ENCODE data around the gene MRPS35. TPM values are rescaled to one million over a fixed set of nuclear protein-coding genes. Genes with fewer than 3 reads are reported as not detected.

Gene MRPS35
- total RNA-seq, 1 donor from 2014 or later, result 31.5 TPM

- H3K9me3 ChIP-seq, result no peaks in the 10 kb centered on the region
- intact Hi-C loops (cut with DNase I), result no loop called here
- ATAC-seq, result no peak
- no peak for TF ChIP-seq CTCF (IDR thresholded peaks at IDR 0.05)
- peaks cover 33% of the 10 kb centered on the region for H3K4me1 ChIP-seq
- H3K4me3 ChIP-seq, result peak overlapping the region; percentile 91
- H3K27ac ChIP-seq, result peak overlapping the region; percentile 27
- peaks cover 4% of the 10 kb centered on the region for H3K36me3 ChIP-seq
- H3K27me3 ChIP-seq (ENCODE audit: low read depth), result no peaks in the 10 kb centered on the region
- no peak for DNase-seq
Measured at GRCh38 chr12:27781680-27782079, 71.0 kb downstream of the MRPS35 start.

GRCh38 chr12:27782481-27782880, 71.8 kb downstream of the MRPS35 start:
- no peak overlapping the region for H3K4me3 ChIP-seq
- intact Hi-C loops (cut with DNase I), result no loop called here

GRCh38 chr12:27785882-27786570, 75.4 kb downstream of the MRPS35 start:
- Histone ChIP-seq H3K36me3 (peaks cover 7% of the 10 kb centered on the region), H3K27ac (no peak overlapping the region), H3K4me3 (no peak overlapping the region), H3K9me3 (no peaks in the 10 kb centered on the region), H3K4me1 (peaks cover 27% of the 10 kb centered on the region), H3K27me3 (ENCODE audit: low read depth) (no peaks in the 10 kb centered on the region)
- intact Hi-C loops (cut with DNase I), result no loop called here
- DNase-seq, result no peak
- no peak for ATAC-seq
- no peak for TF ChIP-seq CTCF (IDR thresholded peaks at IDR 0.05)

More at GRCh38 chr12:27782481-27782880, 71.8 kb downstream of the MRPS35 start:
- ATAC-seq, result no peak
- TF ChIP-seq CTCF (IDR thresholded peaks at IDR 0.05), result no peak
- Histone ChIP-seq H3K36me3 (peaks cover 4% of the 10 kb centered on the region), H3K4me1 (peaks cover 33% of the 10 kb centered on the region), H3K9me3 (no peaks in the 10 kb centered on the region), H3K27ac (no peak overlapping the region), H3K27me3 (ENCODE audit: low read depth) (no peaks in the 10 kb centered on the region)
- no peak for DNase-seq

- H3K9me3 ChIP-seq, result no peaks in the 10 kb centered on the region
- TF ChIP-seq CTCF (IDR thresholded peaks at IDR 0.05), result no peak
- no peak overlapping the region for H3K4me3 ChIP-seq
- no peak for DNase-seq
- H3K4me1 ChIP-seq, result peaks cover 13% of the 10 kb centered on the region
- intact Hi-C loops (cut with DNase I), result no loop called here
- no peaks in the 10 kb centered on the region for H3K27me3 ChIP-seq (ENCODE audit: low read depth)
- ATAC-seq, result no peak
- H3K36me3 ChIP-seq, result peaks cover 18% of the 10 kb centered on the region
- H3K27ac ChIP-seq, result no peak overlapping the region
Measured at GRCh38 chr12:27787559-27787958, 76.9 kb downstream of the MRPS35 start.

GRCh38 chr12:27790179-27790578, 79.5 kb downstream of the MRPS35 start:
- no peak for TF ChIP-seq CTCF (IDR thresholded peaks at IDR 0.05)
- DNase-seq (no peak), ATAC-seq (no peak)
- intact Hi-C loops (cut with DNase I), result no loop called here
- Histone ChIP-seq H3K36me3 (peaks cover 34% of the 10 kb centered on the region), H3K4me1 (peaks cover 12% of the 10 kb centered on the region), H3K27ac (no peak overlapping the region), H3K27me3 (ENCODE audit: low read depth) (no peaks in the 10 kb centered on the region), H3K4me3 (no peak overlapping the region), H3K9me3 (no peaks in the 10 kb centered on the region)
